Measurements from ENCODE around the gene SETD7.

Gene SETD7

GRCh38 chr4:139499186-139499585 is 56.8 kb downstream of the SETD7 start:
- H3K27me3 ChIP-seq (ENCODE audit: insufficient read depth, low read length, poor library complexity, severe bottlenecking): no peaks in the 10 kb centered on the region
- no peak overlapping the region for H3K9ac ChIP-seq (ENCODE audit: low read depth, low read length, poor library complexity, severe bottlenecking)
- H3K4me3 ChIP-seq (ENCODE audit: low read length, poor library complexity, severe bottlenecking): no peak overlapping the region
- H3F3A ChIP-seq (ENCODE audit: low read depth): no peaks in the 10 kb centered on the region
- TF ChIP-seq EZH2phosphoT487 (IDR thresholded peaks at IDR 0.05; ENCODE audit: borderline replicate concordance) (no peak), CTCF (conservative IDR thresholded peaks at IDR 0.05; ENCODE audit: low read length) (no peak)
- H3K9me2 ChIP-seq (replicated peaks; ENCODE audit: low read depth, low read length): no peaks in the 10 kb centered on the region
- H3K36me3 ChIP-seq (ENCODE audit: insufficient read depth, low read length): no peaks in the 10 kb centered on the region
- no peaks in the 10 kb centered on the region for H4K20me1 ChIP-seq (ENCODE audit: insufficient read depth, low read length, poor library complexity, severe bottlenecking)
- no peak overlapping the region for H3K4me2 ChIP-seq (ENCODE audit: low read depth, low read length, poor library complexity, severe bottlenecking)
- no peaks in the 10 kb centered on the region for H3K79me2 ChIP-seq (ENCODE audit: insufficient read depth, low read length)
- H3K4me1 ChIP-seq (ENCODE audit: insufficient read depth, low read length, poor library complexity, severe bottlenecking): peaks cover 13% of the 10 kb centered on the region
- H3K9me3 ChIP-seq (ENCODE audit: insufficient read depth, low read depth, low read length): no peaks in the 10 kb centered on the region
- H2AFZ ChIP-seq (ENCODE audit: low read length): no peak overlapping the region

- Histone ChIP-seq H3K27me3 (ENCODE audit: insufficient read depth, low read length, poor library complexity, severe bottlenecking) (no peaks in the 10 kb centered on the region), H4K20me1 (ENCODE audit: insufficient read depth, low read length, poor library complexity, severe bottlenecking) (no peaks in the 10 kb centered on the region), H3K9ac (ENCODE audit: low read depth, low read length, poor library complexity, severe bottlenecking) (no peak overlapping the region), H3K36me3 (ENCODE audit: insufficient read depth, low read length) (no peaks in the 10 kb centered on the region), H3K9me2 (replicated peaks; ENCODE audit: low read depth, low read length) (no peaks in the 10 kb centered on the region), H3K4me1 (ENCODE audit: insufficient read depth, low read length, poor library complexity, severe bottlenecking) (peaks cover 3% of the 10 kb centered on the region), H2AFZ (ENCODE audit: low read length) (no peak overlapping the region), H3K79me2 (ENCODE audit: insufficient read depth, low read length) (no peaks in the 10 kb centered on the region), H3K4me2 (ENCODE audit: low read depth, low read length, poor library complexity, severe bottlenecking) (no peak overlapping the region), H3K4me3 (ENCODE audit: low read length, poor library complexity, severe bottlenecking) (no peak overlapping the region), H3K9me3 (ENCODE audit: insufficient read depth, low read depth, low read length) (no peaks in the 10 kb centered on the region), H3F3A (ENCODE audit: low read depth) (no peaks in the 10 kb centered on the region)
- no peak for TF ChIP-seq CTCF (conservative IDR thresholded peaks at IDR 0.05; ENCODE audit: low read length)
- TF ChIP-seq EZH2phosphoT487 (IDR thresholded peaks at IDR 0.05; ENCODE audit: borderline replicate concordance): no peak
These were observed 62.8 kb downstream of the SETD7 start for GRCh38 chr4:139493176-139493575.

DNA sequence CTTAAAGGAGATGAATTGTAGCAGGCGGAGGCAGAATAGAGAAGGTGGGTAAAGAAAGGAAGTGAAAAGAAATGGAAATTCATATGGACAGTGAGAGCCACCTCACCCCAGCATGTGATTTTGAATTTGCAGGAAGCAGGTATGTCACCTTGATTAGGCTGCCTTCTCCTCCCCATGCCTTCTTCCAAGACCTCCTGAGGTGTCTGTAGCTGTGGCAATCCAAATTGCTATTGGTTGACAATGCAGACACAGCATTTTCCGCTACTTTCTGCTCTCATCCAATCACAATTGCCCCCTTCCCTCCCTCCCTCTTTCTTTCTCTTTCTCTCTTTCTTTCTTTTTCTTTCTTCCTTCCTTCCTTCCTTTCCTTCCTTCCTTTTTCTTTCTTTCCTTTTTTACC is 63.6 kb downstream of the SETD7 start:
- H3F3A ChIP-seq (ENCODE audit: low read depth): no peaks in the 10 kb centered on the region
- no peaks in the 10 kb centered on the region for H3K9me3 ChIP-seq (ENCODE audit: insufficient read depth, low read depth, low read length)
- H3K4me1 ChIP-seq (ENCODE audit: insufficient read depth, low read length, poor library complexity, severe bottlenecking): no peaks in the 10 kb centered on the region
- no peaks in the 10 kb centered on the region for H3K9me2 ChIP-seq (replicated peaks; ENCODE audit: low read depth, low read length)
- H4K20me1 ChIP-seq (ENCODE audit: insufficient read depth, low read length, poor library complexity, severe bottlenecking): no peaks in the 10 kb centered on the region
- no peaks in the 10 kb centered on the region for H3K27me3 ChIP-seq (ENCODE audit: insufficient read depth, low read length, poor library complexity, severe bottlenecking)
- H3K79me2 ChIP-seq (ENCODE audit: insufficient read depth, low read length): no peaks in the 10 kb centered on the region
- H3K4me2 ChIP-seq (ENCODE audit: low read depth, low read length, poor library complexity, severe bottlenecking): no peak overlapping the region
- TF ChIP-seq CTCF (conservative IDR thresholded peaks at IDR 0.05; ENCODE audit: low read length): no peak
- TF ChIP-seq EZH2phosphoT487 (IDR thresholded peaks at IDR 0.05; ENCODE audit: borderline replicate concordance): no peak
- H3K36me3 ChIP-seq (ENCODE audit: insufficient read depth, low read length): no peaks in the 10 kb centered on the region
- H3K4me3 ChIP-seq (ENCODE audit: low read length, poor library complexity, severe bottlenecking): no peak overlapping the region
- H2AFZ ChIP-seq (ENCODE audit: low read length): no peak overlapping the region
- H3K9ac ChIP-seq (ENCODE audit: low read depth, low read length, poor library complexity, severe bottlenecking): no peak overlapping the region
